Endometrium (tissue), 2 donors: ENCODE measurements around the gene OSCP1.

ENCODE experiments used
- FAIRE-seq: peaks from 2 replicates; lab custom pipeline; 2012; peaks lifted over from hg19 to GRCh38; lab: Jason Lieb, UNC
- donor health status: control.
- donor health status: control.

Gene OSCP1

GRCh38 chr1:36400825-36401601 is 49.2 kb downstream of the OSCP1 start:
- FAIRE-seq: no peak

- FAIRE-seq: no peak
Observed at GRCh38 chr1:36400514-36400824, 49.8 kb downstream of the OSCP1 start.

- no peak for FAIRE-seq
Observed at GRCh38 chr1:36398370-36398977, 51.8 kb downstream of the OSCP1 start.

GRCh38 chr1:36397378-36398230 is 52.6 kb downstream of the OSCP1 start, which contains the start of gene LSM10:
TSS of gene LSM10 (minus strand) at chr1:36397908. CDS start at chr1:36394129, 3,779 bp downstream.
- peak; percentile 18 for FAIRE-seq

- FAIRE-seq: no peak
Observed at GRCh38 chr1:36397083-36397377, 53.2 kb downstream of the OSCP1 start.

GRCh38 chr1:36396359-36396758 is 53.9 kb downstream of the OSCP1 start:
- FAIRE-seq: no peak

- no peak for FAIRE-seq
Observed at GRCh38 chr1:36393686-36394085, 56.6 kb downstream of the OSCP1 start.

- FAIRE-seq: no peak
Observed at GRCh38 chr1:36392836-36393235, 57.4 kb downstream of the OSCP1 start.

GRCh38 chr1:36391271-36391670 is 59.0 kb downstream of the OSCP1 start:
- no peak for FAIRE-seq

- FAIRE-seq: no peak
Observed at GRCh38 chr1:36390411-36390810, 59.8 kb downstream of the OSCP1 start.

GRCh38 chr1:36389999-36390398 is 60.3 kb downstream of the OSCP1 start:
- FAIRE-seq: no peak

GRCh38 chr1:36389261-36389660 is 61.0 kb downstream of the OSCP1 start:
- no peak for FAIRE-seq

- no peak for FAIRE-seq
Observed at GRCh38 chr1:36387141-36387949, 62.9 kb downstream of the OSCP1 start.

GRCh38 chr1:36386265-36387140 is 63.7 kb downstream of the OSCP1 start:
- no peak for FAIRE-seq

GRCh38 chr1:36385410-36386264 is 64.6 kb downstream of the OSCP1 start, which contains the start of gene STK40:
TSS of gene STK40 (minus strand) at chr1:36385924. CDS start at chr1:36361332, 24,592 bp downstream.
- peak; percentile 86 for FAIRE-seq

GRCh38 chr1:36384542-36385409 is 65.5 kb downstream of the OSCP1 start:
- no peak for FAIRE-seq

GRCh38 chr1:36383240-36383639 is 67.0 kb downstream of the OSCP1 start:
- no peak for FAIRE-seq

GRCh38 chr1:36382669-36383068 is 67.6 kb downstream of the OSCP1 start:
- FAIRE-seq: no peak

- FAIRE-seq: no peak
Observed at GRCh38 chr1:36382231-36382630, 68.0 kb downstream of the OSCP1 start.
